Iris pigment epithelial cell (primary cell): ENCODE measurements around the gene BMS1.
"Not testable (repeated sequence)": the region's sequence is repeated elsewhere in the genome, so short reads cannot be mapped to it uniquely, and the experiment has no call there.

Experiments used
- DNase-seq: peaks from one replicate; pipeline ENCODE4 v3.0.0-alpha.2; 2011; ENCODE audit warnings: low read depth

BMS1 gene

DNA sequence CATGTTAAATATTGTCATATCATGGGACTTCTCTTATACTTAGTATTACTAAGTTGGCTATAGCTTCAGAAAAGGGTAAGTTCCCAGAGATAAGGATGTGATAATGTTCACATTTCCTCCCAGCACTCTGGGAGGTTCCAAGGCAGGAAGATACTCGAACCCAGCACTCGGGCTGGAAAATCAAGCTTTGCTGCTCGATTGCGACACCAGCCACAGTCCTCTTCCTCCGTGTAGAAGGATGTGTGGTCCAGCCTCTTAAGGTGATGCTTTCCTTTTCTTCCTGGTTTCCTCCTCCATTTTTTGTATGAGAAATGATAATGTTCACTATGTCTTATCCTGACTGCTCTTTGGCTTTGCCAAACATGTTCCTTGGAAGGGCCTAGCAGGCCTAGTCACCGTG lies 3.2 kb downstream of the BMS1 start:
- no peak for DNase-seq

DNA sequence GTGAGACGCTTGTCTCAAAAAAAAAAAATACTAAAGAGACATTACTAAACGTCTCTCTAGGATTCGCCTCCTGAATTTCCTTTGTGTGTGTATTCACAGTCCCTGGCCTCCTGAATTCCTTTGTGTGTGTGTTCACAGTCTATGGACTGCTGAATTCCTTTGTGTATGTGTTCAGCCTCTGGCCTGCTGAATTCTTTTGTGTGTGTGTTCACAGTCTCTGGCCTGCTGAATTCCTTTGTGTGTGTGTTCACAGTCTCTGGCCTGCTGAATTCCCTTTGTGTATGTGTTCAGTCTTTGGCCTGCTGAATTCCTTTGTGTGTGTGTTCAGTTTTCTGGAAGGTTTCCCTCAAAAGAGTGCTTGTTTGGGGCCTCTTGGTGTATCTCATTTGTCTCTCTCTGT lies 8.2 kb downstream of the BMS1 start:
- peak; percentile 58 for DNase-seq

DNA sequence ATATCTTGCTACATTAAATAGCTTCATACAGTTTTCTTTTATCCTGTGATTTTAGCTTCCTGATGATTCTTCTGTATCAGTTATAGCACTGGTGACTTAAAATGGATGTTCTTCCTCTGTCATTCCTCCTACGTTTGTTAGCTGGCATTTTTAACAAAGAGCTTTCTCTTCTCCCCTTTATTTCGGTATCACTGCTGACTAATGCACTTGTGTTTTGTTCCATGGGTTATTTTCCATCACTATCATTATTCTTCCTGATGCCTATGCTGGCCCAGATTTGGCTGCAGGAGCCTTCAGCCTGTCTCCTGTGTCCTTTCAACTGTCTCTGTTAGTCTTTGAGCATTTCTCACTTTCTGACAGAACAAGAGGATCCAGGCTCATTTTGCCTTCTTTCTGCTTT lies 13.1 kb downstream of the BMS1 start:
- DNase-seq, result no peak

DNA sequence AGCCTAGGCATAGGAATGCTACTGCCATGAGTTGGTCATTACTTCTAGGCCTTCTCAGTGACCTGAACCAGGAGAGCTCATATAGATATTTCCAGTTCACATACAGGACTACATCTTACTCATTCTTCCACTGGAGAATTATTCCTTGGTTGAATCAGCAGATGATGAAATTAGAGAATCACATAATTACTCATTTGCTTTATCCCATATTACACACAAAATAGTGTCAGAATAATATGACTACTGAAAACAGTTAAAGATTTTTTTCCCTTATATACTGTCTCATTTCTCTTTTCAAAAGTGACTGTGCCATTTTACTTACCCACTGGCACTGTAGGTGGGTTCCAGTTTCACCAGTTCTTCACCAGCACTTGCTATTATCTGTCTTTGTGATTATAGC lies 18.5 kb downstream of the BMS1 start:
- peak; percentile 13 for DNase-seq

DNA sequence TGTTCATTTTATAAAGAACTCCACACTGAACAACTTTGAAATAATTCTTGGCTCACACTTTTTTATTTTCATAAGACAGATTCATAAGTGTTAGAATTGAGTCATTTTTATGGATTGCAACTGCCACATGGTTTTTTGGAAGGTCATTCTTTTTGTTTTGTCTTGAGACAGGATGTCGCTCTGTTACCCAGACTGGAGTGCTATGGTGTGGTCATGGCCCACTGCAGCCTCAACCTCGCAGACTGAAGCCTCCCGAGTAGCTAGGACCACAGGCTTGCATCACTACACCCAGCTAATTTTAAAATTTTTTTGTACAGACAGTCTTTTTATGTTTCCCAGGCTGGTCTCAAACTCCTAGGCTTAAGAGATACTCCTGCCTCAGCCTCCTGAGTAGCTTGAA lies 20.3 kb downstream of the BMS1 start:
- DNase-seq, result no peak

DNA sequence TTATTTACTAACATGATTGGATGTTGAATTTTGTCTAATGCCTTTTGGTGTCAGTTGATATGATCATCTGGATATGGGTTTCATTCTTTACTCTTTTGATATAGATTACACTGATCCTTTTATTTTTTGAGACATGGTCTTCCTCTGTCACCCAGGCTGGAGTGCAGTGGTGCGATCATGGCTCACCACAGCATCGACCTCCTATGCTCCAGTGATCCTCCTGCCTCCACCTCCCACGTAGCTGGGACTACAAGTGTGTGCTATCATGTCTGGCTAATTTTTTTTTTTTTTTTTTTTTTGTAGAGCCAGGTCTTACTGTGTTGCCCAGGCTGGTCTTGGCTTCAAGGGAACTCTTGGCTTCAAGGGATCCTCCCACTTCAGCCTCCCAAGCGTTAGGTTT lies 27.1 kb downstream of the BMS1 start:
- DNase-seq, result no peak

DNA sequence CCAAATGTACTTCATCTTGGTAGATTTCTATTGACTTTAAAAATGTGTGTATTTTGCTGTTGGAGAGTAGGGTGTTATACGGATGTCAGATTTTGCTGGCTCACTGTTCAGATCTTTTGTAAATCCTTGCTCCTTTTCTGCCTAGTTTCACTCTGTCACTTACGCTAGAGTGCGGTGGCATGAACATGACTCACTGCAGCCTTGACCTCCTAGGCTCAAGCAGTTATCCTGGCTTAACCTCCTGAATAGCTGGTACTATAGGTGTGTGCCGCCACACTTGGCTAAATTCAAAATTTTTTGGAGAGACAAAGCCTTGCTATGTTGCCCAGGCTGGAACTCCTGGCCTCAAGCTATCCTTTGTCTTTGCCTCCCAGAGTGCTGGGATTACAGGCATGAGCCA lies 29.4 kb downstream of the BMS1 start:
- DNase-seq, result no peak

DNA sequence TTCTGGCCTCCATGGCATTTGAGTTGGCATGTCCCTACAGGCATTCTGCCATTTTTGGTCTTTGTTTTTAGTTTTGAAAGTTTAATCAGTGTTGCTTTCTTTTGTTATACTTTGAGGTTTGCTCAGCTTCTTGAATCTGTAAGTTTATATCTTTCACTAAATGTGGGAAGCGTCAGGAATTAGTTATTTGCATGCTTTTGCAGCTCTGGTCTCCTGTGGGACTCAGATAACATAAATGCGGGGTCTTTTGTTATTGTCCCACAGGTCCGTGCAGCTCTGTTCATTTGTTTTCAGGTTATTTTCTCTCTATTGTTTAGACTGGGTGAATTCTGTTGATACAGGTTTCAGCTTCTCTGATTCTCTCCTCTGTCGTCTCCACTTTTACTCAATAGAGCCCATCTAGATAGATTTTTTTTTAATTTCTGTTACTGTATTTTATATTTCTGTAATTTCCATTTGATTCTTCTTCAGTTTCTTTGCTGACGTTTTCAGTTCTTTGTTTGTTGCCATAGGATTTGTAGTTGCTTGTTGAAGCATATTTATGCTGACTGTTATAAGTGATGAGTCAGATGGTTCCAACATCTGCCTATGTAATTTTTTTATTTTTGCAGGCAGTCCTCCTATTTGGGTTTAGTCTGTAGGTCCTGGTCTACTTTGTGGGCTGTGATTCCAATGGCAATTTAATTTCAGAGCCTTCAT lies 31.5 kb downstream of the BMS1 start:
- DNase-seq, result not testable (repeated sequence)

DNA sequence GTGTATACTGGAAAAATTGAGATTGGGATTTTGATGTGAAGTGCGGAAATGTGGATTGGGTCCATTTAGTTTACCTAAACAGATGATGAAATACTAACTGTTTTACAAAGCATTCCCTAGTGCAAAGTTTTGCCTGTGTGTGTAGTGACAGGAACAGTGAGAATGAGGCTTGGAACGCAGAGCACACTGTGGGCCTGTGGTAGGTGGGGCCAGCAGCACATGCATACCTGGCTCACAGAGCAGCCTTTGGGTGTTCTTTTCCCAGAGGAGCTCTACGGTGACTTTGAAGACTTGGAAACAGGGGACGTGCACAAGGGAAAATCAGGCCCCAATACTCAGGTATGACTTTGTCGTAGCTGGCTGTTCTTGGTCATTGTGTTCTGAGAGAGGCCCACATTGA lies 33.7 kb downstream of the BMS1 start:
- not testable (repeated sequence) for DNase-seq

DNA sequence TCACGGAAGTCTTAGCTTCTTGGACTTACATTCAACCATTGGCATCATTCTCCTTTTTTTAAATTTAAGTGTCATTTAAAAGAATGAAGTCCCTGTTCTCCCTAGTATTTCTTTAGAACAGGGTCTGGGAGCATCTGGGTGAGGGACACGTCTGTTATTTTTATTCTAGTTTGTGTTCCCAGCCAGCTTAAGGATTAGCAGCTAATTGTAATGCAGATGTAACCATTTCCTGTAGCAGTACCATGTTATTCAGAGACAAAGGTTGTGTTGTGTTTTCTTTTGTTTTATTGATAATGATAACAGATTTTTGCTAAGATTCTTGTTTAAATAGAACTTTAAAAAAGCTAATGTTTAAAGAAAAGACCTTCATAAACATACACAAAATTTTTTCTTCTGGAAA lies 34.3 kb downstream of the BMS1 start:
- DNase-seq, result no peak

DNA sequence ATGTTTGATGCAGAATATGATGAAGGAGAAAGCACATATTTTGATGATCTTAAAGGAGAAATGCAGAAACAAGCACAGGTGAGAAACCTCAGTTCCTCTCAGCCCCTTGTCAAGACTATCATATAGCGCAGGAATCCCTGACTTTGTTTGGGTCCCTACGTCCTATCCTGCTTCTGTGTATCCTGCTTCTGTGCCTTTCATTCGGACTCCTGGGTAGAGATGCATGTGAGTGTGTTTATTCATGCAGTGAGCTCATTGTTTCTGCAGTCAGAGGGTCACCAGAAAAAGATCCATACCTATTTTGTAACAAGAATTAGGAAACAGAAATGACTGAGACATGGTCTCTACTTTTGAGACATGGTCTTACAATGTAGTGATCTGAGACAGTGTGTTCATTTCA lies 34.8 kb downstream of the BMS1 start:
- DNase-seq, result not testable (repeated sequence)

DNA sequence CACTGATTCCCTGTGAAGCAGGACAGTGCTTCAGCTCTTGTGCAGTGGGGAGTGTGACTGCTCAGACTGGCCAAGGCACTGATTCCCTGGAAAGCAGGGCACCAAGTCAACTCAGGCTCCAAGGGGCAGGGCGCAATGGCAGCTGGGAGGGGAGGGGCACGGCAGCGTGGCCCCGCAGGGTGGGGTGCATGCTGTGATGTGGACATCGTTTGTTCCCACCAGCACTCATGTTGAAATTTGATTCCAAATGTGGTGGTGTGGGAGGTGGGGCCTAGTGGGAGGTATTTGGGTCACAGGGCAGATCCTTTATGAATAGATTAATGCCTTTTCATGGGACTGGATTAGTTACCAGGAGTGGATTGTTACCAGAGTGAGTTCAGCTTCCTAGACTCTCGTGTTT lies 44.2 kb downstream of the BMS1 start:
- peak; percentile 7 for DNase-seq

DNA sequence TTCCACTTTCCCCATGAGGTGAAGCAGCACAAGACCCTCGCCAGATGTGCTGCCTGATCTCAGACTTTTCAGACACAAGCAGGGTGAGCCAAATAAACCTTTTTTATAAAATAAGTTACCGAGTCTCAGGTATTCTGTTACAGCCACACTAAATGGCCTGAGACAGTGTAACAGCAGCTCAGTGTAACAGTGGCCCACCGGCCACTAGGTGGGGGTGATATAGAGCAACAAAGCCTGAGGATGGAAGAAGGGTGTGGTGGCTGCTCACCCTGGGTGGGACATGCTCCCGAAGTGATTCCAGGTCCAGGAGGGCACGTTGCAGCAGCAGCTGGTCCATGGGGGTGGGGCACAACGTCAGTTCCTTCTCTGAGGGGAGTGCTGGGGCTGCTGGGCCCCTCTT lies 44.6 kb downstream of the BMS1 start:
- no peak for DNase-seq

DNA sequence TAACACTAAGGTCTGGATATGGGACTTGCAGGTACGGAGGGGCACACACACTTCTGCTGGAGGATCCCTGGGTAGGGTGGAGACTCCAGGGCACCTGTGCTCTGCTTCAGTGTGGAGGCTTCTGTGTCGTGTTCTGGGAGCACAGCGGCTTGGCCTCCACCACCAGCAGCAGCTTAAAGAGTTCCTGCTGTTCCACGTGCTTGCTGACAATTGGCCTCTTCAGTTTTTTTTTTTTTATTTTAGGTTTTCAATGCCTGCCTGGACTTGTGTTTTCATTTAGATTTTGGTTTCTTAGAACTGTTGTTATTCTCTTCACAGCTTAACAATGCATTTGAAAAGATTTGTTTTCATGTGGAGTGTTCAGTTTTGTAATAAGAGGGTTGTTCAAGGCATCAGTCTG lies 45.8 kb downstream of the BMS1 start:
- DNase-seq, result not testable (repeated sequence)

DNA sequence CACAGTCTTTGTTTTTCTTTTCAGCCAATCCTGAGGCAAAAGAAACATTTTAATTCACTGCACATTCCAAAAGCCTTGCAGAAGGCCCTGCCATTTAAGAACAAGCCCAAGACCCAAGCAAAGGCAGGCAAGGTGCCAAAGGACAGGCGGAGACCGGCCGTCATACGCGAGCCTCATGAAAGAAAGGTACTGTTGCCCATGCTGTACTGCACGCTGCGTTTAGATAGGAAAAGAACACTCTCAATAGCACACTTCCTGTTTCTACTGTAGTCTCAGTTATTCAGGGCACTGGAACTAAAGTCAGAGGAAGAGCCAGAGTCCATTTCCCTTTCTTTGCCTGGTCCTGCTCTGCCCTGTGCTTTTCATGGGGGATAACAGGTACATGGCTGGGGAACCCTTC lies 47.6 kb downstream of the BMS1 start:
- DNase-seq, result no peak

DNA sequence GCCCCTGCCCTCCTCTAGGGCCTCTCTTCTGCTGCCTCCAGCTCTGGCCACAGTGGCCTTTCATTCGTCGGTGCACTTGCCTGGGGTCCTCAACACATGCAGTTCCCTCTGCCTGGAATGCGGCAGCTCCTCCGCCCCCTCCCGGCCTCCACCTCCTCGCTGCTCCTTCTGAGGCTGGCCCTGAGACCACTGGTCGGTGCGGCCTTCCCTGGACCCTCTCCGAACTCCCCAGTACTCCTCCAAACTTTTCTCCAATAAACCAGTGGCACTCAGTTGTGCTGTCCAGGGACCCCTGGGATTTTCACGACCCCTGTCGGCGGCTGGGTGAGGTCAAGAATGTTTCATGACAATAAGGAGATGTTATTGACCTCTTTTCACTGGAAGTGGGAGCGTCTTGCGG lies 53.5 kb downstream of the BMS1 start:
- DNase-seq, result no peak

DNA sequence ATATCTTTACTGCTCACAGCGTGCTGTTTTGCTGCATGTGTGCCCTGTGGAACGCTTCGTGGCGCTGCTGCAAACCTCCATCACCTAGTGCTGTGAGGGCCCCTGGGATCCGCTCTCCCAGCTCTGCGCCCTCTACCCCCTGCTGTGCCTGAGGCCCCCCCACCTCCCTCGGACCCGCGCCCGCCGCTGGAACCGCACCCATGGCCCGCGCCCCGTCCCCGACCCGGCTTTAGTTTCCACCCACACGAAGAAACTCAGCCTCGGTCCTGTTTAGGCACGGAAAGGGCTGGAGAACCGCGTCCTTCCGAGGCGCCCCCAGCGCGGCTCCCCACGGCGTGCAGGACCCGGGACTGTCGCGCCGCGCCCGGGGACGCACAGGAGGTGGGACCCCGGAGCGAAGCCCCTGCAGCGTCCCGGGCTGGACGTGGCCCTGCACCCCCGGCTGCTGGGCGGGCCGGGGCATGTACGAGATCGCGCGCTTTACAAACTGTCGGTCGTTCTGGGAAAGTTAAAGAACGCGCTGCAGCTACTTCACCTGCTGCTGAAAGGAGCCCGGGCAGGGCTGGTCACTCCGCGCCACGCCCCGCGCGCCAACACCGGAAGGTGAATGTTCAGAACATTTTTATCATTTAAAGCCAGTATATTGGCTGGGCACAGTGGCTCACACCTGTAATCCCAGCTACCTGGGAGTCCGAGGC lies 54.3 kb downstream of the BMS1 start:
- DNase-seq, result peak; percentile 48

DNA sequence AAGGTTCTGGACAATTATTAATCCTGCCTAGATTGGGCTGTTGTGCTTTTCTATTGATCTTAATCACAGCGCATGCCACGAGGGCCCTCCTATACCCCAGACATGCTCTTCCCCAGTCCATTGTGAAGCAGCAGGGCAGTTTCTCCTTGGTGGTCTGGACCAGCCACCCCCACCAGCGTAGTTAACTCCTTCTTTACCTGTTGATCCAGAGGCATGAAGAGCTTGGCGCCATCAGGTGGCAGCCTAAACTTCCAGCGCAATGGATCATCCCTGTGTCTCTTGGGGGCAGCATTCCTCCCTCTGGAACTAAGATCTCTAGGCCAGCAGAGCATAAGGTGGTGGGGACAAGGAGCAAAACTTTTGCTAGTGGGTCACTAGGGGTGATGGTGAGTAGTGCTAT lies 62.2 kb downstream of the BMS1 start:
- not testable (repeated sequence) for DNase-seq

DNA sequence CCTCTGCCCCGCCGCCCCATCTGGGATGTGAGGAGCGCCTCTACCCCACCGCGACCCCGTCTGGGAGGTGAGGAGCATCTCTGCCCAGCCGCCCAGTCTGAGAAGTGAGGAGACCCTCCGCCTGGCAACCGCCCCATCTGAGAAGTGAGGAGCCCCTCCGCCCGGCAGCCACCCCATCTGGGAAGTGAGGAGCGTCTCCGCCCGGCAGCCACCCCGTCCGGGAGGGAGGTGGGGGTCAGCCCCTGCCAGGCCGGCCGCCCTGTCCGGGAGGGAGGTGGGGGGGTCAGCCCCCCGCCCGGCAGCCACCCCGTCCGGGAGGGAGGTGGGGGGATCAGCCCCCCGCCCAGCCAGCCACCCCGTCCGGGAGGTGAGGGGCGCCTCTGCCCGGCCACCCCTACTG lies 64.7 kb downstream of the BMS1 start:
- not testable (repeated sequence) for DNase-seq

DNA sequence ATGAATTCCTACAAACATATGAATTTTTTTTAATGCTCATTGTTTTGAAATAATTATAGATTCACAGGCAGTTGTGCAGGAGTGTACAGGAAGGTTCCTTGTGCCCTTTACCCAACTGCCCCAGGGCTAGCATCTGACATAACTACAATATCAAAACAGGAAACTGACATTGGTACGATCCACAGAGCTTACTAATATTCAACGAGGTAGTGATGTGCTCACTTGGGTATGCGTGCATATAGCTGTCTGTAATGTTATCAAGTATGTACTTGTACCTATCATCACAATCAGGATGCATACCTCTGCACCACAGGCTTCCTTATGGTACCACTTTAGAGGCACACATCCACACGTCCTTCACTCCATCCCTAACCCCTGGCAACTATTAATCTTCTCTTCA lies 68.3 kb downstream of the BMS1 start:
- DNase-seq, result peak; percentile 21

DNA sequence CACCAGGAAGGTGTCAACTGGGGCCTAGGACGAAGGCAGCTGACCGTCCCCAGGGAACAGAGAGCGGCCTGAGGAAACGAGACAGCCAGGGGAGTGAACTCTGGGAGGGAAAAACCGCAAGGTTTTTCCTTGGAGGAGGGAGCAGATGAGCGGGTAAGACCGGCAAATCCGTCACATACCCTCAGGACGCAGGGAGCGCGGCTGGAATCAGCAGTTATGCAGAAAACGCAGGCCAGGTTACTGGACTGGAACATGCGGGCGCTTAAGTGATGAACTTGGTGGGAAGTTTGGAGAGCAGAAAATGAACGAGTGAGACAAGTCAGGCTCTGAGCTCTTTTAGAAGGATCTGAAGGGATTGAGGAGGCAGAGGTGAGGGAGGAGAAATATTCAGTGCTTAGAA lies 76.7 kb downstream of the BMS1 start:
- DNase-seq, result no peak

DNA sequence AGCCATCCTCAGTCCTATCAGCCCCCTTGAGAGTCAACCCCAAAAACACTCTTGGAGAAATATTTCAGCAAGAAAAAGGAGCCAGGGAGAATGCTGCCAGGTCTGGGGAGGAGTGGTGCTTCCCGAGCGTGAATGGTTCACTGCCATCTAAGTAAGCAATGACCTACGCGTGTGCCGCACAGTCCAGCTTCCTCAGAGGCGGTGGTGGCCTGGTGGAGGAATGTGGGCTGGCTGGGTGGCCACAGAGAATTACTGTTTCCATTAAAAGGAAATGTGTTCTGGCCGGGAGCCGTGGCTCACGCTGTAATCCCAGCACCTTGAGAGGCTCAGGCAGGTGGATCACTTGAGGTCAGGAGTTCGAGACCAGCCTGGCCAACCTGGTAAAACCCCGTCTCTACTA lies 77.4 kb downstream of the BMS1 start:
- DNase-seq, result not testable (repeated sequence)

DNA sequence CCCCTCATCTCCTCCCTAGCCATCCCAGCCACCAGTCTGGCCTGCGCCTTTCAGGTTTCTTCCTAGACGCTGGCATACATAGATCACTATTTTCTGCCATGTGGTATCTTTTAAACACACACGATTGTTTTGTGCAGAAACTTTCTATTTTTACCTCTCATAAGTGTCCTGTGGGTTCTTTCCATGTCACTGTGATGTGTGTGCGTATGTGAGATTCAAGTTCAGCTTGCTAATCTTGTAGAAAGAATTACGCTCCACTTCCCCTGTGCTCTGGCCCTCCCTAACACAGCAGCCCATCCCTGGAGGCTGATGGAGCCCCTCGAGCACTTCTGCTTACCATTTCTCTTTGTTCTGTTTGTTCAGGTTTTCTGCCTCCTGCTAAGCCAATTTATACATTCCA lies 80.2 kb downstream of the BMS1 start:
- DNase-seq, result not testable (repeated sequence)

DNA sequence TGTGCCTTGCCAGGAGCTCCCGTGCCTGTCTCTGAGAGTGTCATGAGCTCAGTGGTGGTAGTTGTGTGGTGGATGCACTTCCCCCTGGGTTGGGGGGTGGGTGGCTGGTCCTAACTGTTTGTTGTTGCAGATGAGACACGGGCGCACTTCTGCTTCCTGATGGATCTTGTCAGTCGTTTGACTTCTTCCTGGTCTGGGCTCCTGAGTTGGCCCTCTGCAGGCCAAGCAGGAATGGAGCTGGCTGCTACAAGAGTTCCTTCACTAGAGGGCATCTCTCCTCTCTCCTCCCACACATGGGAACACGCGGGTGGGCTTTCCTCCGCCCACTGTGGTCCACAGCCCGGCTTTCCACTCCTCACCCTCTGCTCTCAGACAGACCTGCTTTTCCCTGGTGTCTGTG lies 82.0 kb downstream of the BMS1 start:
- DNase-seq, result peak; percentile 17
